Caki2 (cell line): ENCODE data around the gene PEX16. TPM values are rescaled to one million over a fixed set of nuclear protein-coding genes. Genes with fewer than 3 reads are reported as not detected.

Experiments
- DNase-seq: peaks from one replicate; pipeline ENCODE4 v3.0.0-alpha.2; 2015; ENCODE audit warnings: low read depth
- in situ Hi-C: cut with HindIII; loops from 2 replicates; pipeline ENCODE4 v1.10.0; 2016; ENCODE audit warnings: low sequenced_read_pairs, low pct_unique_long_range_greater_than_20kb, mixed read lengths
- total RNA-seq: library from RNA; depleted of rRNA; stranded (reverse); fragments of >200 nt; shearing (Covaris generic); gene quantifications from 2 replicates; pipeline ENCODE4 v1.2.3, GENCODE V29; 2014; ENCODE audit warnings: low replicate concordance; rRNA removed

The PEX16 gene
- total RNA-seq, 1 experiment from 2014 or later, result 30.0 TPM

DNA sequence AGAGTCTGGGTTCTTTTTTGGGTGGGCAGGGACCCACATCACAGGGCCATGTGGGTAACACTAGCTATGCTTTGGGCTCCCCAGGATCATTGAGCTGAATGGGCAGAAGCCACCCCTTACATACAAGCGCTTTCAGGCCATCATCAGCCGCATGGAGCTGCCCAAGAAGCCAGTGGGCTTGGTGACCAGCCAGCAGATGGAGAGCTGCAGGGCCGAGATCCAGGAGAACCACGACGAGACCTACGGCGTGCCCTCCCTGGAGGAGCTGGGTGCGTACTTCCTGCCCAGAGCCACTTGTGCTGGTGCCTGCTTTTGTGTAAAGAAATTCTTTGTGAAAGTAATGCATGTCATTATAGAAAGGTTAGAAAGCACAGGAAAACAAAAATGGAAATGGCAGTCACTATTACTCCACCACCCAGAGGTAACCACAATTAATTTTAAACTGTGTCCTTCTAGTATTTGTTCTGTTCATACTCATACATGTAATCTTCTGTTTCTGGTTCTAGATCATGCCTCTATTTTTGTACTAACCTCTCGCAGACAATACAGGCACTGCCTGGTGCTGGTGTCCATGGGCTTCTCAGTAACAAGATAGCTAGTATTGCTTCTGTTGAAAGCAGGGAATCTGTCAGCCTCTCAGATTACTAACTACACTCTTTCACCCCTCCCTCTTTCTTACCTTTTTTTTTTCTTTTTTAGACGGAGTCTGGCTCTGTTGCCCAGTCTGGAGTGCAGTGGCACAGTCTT lies 56.7 kb downstream of the PEX16 start:
- no peak for DNase-seq
- in situ Hi-C loops, result no loop called here

DNA sequence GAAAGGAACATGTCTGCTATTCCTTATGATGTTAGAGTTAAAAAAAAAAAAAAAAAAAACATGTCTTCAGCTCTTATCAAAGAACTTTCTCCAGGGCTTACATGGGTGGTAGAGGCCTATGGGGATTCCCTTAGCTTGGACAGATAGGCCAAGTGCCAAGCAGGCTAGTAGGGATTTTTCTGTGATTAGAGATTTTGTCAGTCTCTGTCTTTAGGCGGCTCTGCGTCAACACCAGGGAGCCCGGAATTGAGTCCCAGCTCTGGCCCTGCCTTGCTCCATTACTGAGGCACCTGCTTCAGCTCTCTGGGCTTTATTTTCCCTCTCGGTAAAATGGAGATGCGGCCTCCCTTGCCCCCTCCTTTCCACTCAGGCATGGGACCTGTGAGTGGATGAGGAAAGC lies 57.3 kb downstream of the PEX16 start:
- in situ Hi-C loops, result no loop called here
- DNase-seq, result no peak

Other genes with a start within 250 kb of the PEX16 start
- 4.8 and 4.9 TPM in 2 replicates for gene SLC35C1, start 112.7 kb downstream of the PEX16 start, total RNA-seq
- 6.9 and 11.1 TPM in 2 replicates for gene CRY2, start 70.4 kb downstream of the PEX16 start, total RNA-seq
- gene MAPK8IP1, start 32.2 kb downstream of the PEX16 start, total RNA-seq, result 6.5 and 6.9 TPM in 2 replicates
- gene FREY1, start 10.6 kb downstream of the PEX16 start, total RNA-seq, result 1.3 TPM in 1 of 2 replicates, not detected in the other
- not detected in 2 replicates for gene LARGE2, start 4.8 kb upstream of the PEX16 start, total RNA-seq
- gene PHF21A, start 203.6 kb upstream of the PEX16 start, total RNA-seq, result 1.2 and 12.0 TPM in 2 replicates